GM21786 (cell line): Measurements from ENCODE around the gene ITGA1.

Source experiments
- ATAC-seq: cut with Tn5 transposase; IDR thresholded peaks from one replicate; pipeline ENCODE4 v1.9.1; 2021; ENCODE audit not compliant: unreplicated experiment

Gene ITGA1

GRCh38 chr5:52771343-52772039 lies 16.2 kb upstream of the ITGA1 start:
- peak; percentile 92 for ATAC-seq

GRCh38 chr5:52772668-52773067 lies 15.0 kb upstream of the ITGA1 start:
- no peak for ATAC-seq

- ATAC-seq = no peak
These were observed 14.4 kb upstream of the ITGA1 start for GRCh38 chr5:52773342-52773741.

GRCh38 chr5:52774005-52774410 lies 13.7 kb upstream of the ITGA1 start:
- ATAC-seq = no peak

- ATAC-seq = no peak
These were observed 11.6 kb upstream of the ITGA1 start for GRCh38 chr5:52776116-52776515.

- no peak for ATAC-seq
These were observed 10.5 kb upstream of the ITGA1 start for GRCh38 chr5:52777186-52777585.

- ATAC-seq = no peak
These were observed 8.9 kb upstream of the ITGA1 start for GRCh38 chr5:52778781-52779180.

GRCh38 chr5:52779213-52779612 lies 8.5 kb upstream of the ITGA1 start:
- no peak for ATAC-seq

- no peak for ATAC-seq
These were observed 4.3 kb upstream of the ITGA1 start for GRCh38 chr5:52783226-52783959.

- no peak for ATAC-seq
These were observed 3.0 kb upstream of the ITGA1 start for GRCh38 chr5:52784737-52785136.

GRCh38 chr5:52786391-52786790 lies 1.3 kb upstream of the ITGA1 start:
- ATAC-seq = no peak

GRCh38 chr5:52786949-52787599 lies 642 bp upstream of the ITGA1 start:
- ATAC-seq = peak; percentile 35

- ATAC-seq = no peak
These were observed 747 bp downstream of the ITGA1 start for GRCh38 chr5:52788505-52788821.

GRCh38 chr5:52789378-52789777 lies 1.7 kb downstream of the ITGA1 start:
- no peak for ATAC-seq

GRCh38 chr5:52789851-52790250 lies 2.1 kb downstream of the ITGA1 start:
- no peak for ATAC-seq

- no peak for ATAC-seq
These were observed 3.6 kb downstream of the ITGA1 start for GRCh38 chr5:52791366-52791765.

- no peak for ATAC-seq
These were observed 6.8 kb downstream of the ITGA1 start for GRCh38 chr5:52794519-52794918.

- no peak for ATAC-seq
These were observed 8.3 kb downstream of the ITGA1 start for GRCh38 chr5:52796031-52796430.

GRCh38 chr5:52796516-52797103 lies 8.9 kb downstream of the ITGA1 start:
- ATAC-seq = no peak

GRCh38 chr5:52798938-52799337 lies 11.2 kb downstream of the ITGA1 start:
- no peak for ATAC-seq

GRCh38 chr5:52799358-52799982 lies 11.8 kb downstream of the ITGA1 start:
- ATAC-seq = peak; percentile 21
